ENCODE data around the gene GPHB5.

GRCh38 chr14:63322472-63322871, 3.7 kb upstream of the GPHB5 start:
- TF ChIP-seq EZH2 (IDR thresholded peaks at IDR 0.05; ENCODE audit: insufficient read depth, poor library complexity, severe bottlenecking) = no peak
- no peak for TF ChIP-seq EZH2phosphoT487 (IDR thresholded peaks at IDR 0.05; ENCODE audit: insufficient read depth, low read depth)

All from GM23248 (cell line).